Activated CD4-positive, alpha-beta T cell treated with anti-CD3 and anti-CD28 coated beads, Interleukin-2, amount 10 ng/mL, durations not matched to agents 24 days and 14 days (primary cell): ENCODE data around the gene CBR4. TPM values are rescaled to one million over a fixed set of nuclear protein-coding genes. Genes with fewer than 3 reads are reported as not detected.
A peak's percentile ranks its signal among the peaks of the same experiment; 100 is the strongest.
"Not testable (repeated sequence)": the region's sequence is repeated elsewhere in the genome, so short reads cannot be mapped to it uniquely, and the experiment has no call there.

Experiments
- DNase-seq: peaks from one replicate; pipeline ENCODE4 v3.0.0; 2022
- H3K27ac Mint-ChIP-seq: one replicate; pipeline ENCODE4 v1.8.0; 2022; ENCODE audit warnings: mild to moderate bottlenecking, mixed read lengths
- H3K27me3 Mint-ChIP-seq: one replicate; pipeline ENCODE4 v1.8.0; 2022; ENCODE audit warnings: mixed read lengths
- H3K36me3 Mint-ChIP-seq: one replicate; pipeline ENCODE4 v1.8.0; 2022; ENCODE audit warnings: low read depth, mild to moderate bottlenecking, mixed read lengths
- H3K4me1 Mint-ChIP-seq: one replicate; pipeline ENCODE4 v1.8.0; 2021; ENCODE audit warnings: mixed read lengths
- H3K4me3 Mint-ChIP-seq: one replicate; pipeline ENCODE4 v1.8.0; 2022; ENCODE audit warnings: mild to moderate bottlenecking, moderate library complexity, mixed read lengths
- H3K9me3 Mint-ChIP-seq: one replicate; pipeline ENCODE4 v1.8.0; 2021; ENCODE audit warnings: mixed read lengths
- intact Hi-C: fragments of 100-400 bp; cut with micrococcal nuclease; formaldehyde crosslinking; loops from one replicate; pipeline ENCODE4 v1.15.1; 2023
- total RNA-seq: library from RNA; stranded (reverse); gene quantifications from 2 replicates; pipeline ENCODE4 v1.2.3, GENCODE V29; 2022

Gene CBR4
- total RNA-seq, 1 donor from 2014 or later: 22.8 TPM

- H3K36me3 Mint-ChIP-seq: peaks cover 8% of the 10 kb centered on the region
- peaks cover 5% of the 10 kb centered on the region for H3K4me1 Mint-ChIP-seq
- H3K27ac Mint-ChIP-seq: no peak overlapping the region
- H3K9me3 Mint-ChIP-seq: no peaks in the 10 kb centered on the region
- no peak overlapping the region for H3K4me3 Mint-ChIP-seq
- H3K27me3 Mint-ChIP-seq: no peaks in the 10 kb centered on the region
- DNase-seq: no peak
- intact Hi-C loops: loop anchor here (5.0 kb wide), 1 partner anchor 492 kb away; no protein-coding TSS in a partner anchor
Measured at GRCh38 chr4:168994958-168995357, 15.1 kb downstream of the CBR4 start.

- Mint-ChIP-seq H3K4me3 (no peak overlapping the region), H3K36me3 (peaks cover 4% of the 10 kb centered on the region), H3K27ac (no peak overlapping the region), H3K4me1 (peaks cover 2% of the 10 kb centered on the region), H3K9me3 (no peaks in the 10 kb centered on the region), H3K27me3 (no peaks in the 10 kb centered on the region)
- DNase-seq: no peak
- intact Hi-C loops: no loop called here
Measured at GRCh38 chr4:168993714-168994510, 16.1 kb downstream of the CBR4 start.

DNA sequence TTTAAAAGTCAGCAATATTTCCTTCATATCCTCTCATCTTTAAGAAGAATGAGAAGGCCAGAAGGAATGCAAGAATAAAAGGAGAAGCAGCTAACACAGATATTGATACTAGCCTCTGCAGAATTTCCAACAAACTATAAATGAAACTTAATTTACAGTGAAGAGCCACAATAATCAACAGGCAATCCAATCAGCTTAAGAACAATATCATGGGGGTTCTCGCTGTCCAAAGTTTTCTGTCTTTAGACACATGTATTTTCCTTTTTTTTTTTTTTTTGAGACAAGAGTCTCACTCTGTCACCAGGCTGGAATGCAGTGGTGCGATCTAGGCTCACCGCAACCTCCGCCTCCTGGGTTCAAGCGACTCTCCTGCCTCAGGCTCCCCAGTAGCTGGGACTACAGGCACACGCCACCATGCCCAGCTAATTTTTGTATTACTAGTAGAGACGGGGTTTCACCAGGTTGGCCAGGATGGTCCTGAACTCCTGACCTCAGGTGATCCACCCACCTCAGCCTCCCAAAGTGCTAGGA lies 17.0 kb downstream of the CBR4 start:
- H3K36me3 Mint-ChIP-seq, H3K27me3 Mint-ChIP-seq, H3K4me3 Mint-ChIP-seq, intact Hi-C loops, H3K27ac Mint-ChIP-seq, H3K9me3 Mint-ChIP-seq, DNase-seq, H3K4me1 Mint-ChIP-seq: not testable (repeated sequence)

DNA sequence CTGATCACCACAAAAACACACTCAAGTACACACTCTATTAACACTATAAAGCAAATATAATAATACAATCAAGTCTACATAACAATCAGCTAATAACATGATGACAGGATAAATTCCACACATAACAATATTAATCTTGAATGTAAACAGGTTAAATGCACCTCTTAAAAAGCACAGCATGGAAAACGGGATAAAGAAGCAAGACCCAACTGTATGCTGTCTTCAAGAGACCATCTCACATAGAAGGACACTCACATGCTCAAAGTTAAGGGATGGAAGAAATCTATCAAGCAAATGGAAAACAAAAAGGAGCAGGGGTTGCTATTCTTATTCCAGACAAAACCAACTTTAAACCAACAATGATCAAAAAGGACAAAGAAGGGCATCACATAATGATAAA lies 28.1 kb downstream of the CBR4 start:
- no peaks in the 10 kb centered on the region for H3K4me1 Mint-ChIP-seq
- intact Hi-C loops: no loop called here
- peaks cover 48% of the 10 kb centered on the region for H3K36me3 Mint-ChIP-seq
- H3K4me3 Mint-ChIP-seq: no peak overlapping the region
- no peak overlapping the region for H3K27ac Mint-ChIP-seq
- no peak for DNase-seq
- H3K27me3 Mint-ChIP-seq: no peaks in the 10 kb centered on the region
- H3K9me3 Mint-ChIP-seq: peaks cover 14% of the 10 kb centered on the region

DNA sequence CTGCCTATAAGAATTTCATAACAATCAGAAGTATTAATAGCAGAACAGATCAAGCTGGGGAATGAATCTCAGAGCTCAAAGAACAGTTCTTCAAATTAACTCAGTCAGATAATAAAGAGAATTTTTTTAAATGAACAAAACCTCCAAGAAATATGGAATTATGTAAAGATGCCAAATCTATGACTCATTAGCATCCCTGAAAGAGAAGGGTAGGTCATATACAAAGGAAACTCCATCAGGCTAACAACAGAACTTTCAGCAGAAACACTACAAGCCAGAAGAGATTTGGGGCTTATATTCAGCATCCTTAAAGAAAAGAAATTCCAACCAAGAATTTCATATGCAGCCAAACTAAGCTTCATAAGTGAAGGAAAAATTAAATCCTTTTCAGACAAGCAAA lies 28.6 kb downstream of the CBR4 start:
- intact Hi-C loops: no loop called here
- no peak for DNase-seq
- Mint-ChIP-seq H3K4me3 (no peak overlapping the region), H3K9me3 (peaks cover 14% of the 10 kb centered on the region), H3K27ac (no peak overlapping the region), H3K36me3 (peaks cover 48% of the 10 kb centered on the region), H3K4me1 (no peaks in the 10 kb centered on the region), H3K27me3 (no peaks in the 10 kb centered on the region)

DNA sequence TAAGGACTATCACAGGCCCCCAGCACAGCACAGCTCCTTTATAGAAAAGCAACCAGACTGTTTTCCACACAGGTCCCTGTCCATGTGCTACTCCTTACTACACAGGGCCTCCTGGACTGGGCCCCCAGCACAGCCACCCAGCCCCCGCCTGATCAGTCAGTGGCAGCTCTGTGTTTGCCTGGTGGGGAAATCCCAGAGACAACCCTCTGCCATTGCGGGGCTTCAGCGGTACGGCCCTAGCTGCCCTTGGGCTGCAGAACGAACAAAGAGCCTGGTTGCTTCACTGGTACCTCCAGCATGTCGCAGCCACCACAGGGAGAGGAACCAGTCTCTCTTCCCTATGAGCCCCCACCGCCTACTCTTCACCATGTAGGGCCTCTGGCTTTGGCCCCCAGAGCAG lies 30.7 kb downstream of the CBR4 start:
- peaks cover 18% of the 10 kb centered on the region for H3K9me3 Mint-ChIP-seq
- no peaks in the 10 kb centered on the region for H3K4me1 Mint-ChIP-seq
- no peak for DNase-seq
- no peaks in the 10 kb centered on the region for H3K27me3 Mint-ChIP-seq
- H3K36me3 Mint-ChIP-seq: peaks cover 35% of the 10 kb centered on the region
- intact Hi-C loops: no loop called here
- H3K4me3 Mint-ChIP-seq: no peak overlapping the region
- H3K27ac Mint-ChIP-seq: no peak overlapping the region

DNA sequence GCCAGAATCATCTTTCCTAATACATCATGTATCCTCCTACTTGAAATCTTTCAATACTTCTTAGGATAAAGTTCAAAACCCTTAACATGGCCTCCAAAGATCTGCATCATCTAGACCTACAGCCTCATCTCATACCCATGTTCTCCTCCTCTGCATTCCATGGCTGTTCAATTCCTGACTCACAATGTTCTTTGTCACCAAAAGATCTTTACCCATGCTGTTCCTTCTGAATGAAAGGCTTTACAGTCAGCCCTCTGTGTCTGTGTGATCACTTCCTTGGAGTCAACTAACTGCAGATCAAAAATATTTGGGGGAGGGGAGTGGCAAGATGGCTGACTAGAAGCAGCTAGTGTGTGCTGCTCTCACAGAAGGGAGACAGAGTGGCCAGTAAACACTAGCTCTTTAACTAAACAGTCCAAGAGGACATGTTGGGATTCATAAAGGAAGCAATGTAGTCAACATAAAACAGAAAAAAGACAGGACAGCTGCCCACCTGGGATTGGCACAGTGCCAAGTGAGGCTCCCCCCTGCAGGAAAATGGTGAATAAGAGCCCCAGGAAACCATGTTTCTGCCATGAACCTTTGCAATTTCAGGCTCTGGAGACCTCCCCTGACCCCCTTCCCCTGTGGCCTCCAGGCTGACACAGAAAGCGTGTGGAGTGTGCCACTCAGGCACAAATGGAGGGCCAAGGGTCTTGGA lies 31.9 kb downstream of the CBR4 start:
- no peak overlapping the region for H3K4me3 Mint-ChIP-seq
- H3K4me1 Mint-ChIP-seq: no peaks in the 10 kb centered on the region
- H3K27me3 Mint-ChIP-seq: no peaks in the 10 kb centered on the region
- intact Hi-C loops: no loop called here
- H3K9me3 Mint-ChIP-seq: peaks cover 17% of the 10 kb centered on the region
- no peak for DNase-seq
- H3K36me3 Mint-ChIP-seq: peaks cover 28% of the 10 kb centered on the region
- no peak overlapping the region for H3K27ac Mint-ChIP-seq

GRCh38 chr4:168972596-168972995 lies 37.5 kb downstream of the CBR4 start:
- no peak overlapping the region for H3K4me3 Mint-ChIP-seq
- H3K27me3 Mint-ChIP-seq: no peaks in the 10 kb centered on the region
- no peak for DNase-seq
- H3K27ac Mint-ChIP-seq: no peak overlapping the region
- peaks cover 13% of the 10 kb centered on the region for H3K9me3 Mint-ChIP-seq
- H3K36me3 Mint-ChIP-seq: peaks cover 2% of the 10 kb centered on the region
- no peaks in the 10 kb centered on the region for H3K4me1 Mint-ChIP-seq
- intact Hi-C loops: no loop called here

GRCh38 chr4:168960716-168961115 lies 49.3 kb downstream of the CBR4 start:
- Mint-ChIP-seq H3K9me3 (peaks cover 8% of the 10 kb centered on the region), H3K36me3 (no peaks in the 10 kb centered on the region), H3K4me1 (no peaks in the 10 kb centered on the region), H3K27me3 (no peaks in the 10 kb centered on the region), H3K4me3 (no peak overlapping the region), H3K27ac (no peak overlapping the region)
- no peak for DNase-seq
- intact Hi-C loops: no loop called here

GRCh38 chr4:168955674-168956073 lies 54.4 kb downstream of the CBR4 start:
- Mint-ChIP-seq H3K4me3 (no peak overlapping the region), H3K27ac (no peak overlapping the region), H3K27me3 (no peaks in the 10 kb centered on the region), H3K36me3 (no peaks in the 10 kb centered on the region), H3K4me1 (no peaks in the 10 kb centered on the region), H3K9me3 (peaks cover 10% of the 10 kb centered on the region)
- intact Hi-C loops: no loop called here
- DNase-seq: no peak

GRCh38 chr4:168952821-168953246 lies 57.2 kb downstream of the CBR4 start:
- H3K27ac Mint-ChIP-seq, H3K4me3 Mint-ChIP-seq, DNase-seq, H3K27me3 Mint-ChIP-seq, H3K4me1 Mint-ChIP-seq, H3K36me3 Mint-ChIP-seq, intact Hi-C loops: not testable (repeated sequence)
- H3K9me3 Mint-ChIP-seq: peaks cover 14% of the 10 kb centered on the region

DNA sequence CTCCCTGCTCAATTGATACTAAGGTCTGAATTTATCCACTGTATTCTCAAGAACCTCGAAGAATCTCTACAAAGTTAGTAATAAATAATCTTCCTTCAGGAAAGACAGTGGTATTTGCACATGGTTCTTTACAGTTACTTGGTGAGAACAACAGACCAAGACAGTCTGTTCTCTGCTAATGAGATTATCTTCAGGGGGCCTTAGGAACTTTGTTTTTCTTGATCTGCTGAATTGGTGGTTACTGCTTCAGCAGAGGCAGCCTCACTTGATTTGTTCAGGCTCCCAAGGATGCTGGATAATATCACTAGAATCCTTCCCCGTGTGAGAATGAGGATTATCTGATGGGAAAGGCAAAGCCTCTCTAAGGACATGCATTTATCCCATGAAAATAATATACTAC lies 64.8 kb downstream of the CBR4 start:
- DNase-seq: no peak
- Mint-ChIP-seq H3K27ac (no peak overlapping the region), H3K4me1 (no peaks in the 10 kb centered on the region), H3K36me3 (no peaks in the 10 kb centered on the region), H3K4me3 (no peak overlapping the region), H3K9me3 (peaks cover 4% of the 10 kb centered on the region), H3K27me3 (peaks cover 10% of the 10 kb centered on the region)
- intact Hi-C loops: no loop called here

- peak; percentile 62 for DNase-seq
- intact Hi-C loops: no loop called here
- H3K27me3 Mint-ChIP-seq: peaks cover 2% of the 10 kb centered on the region
- peaks cover 3% of the 10 kb centered on the region for H3K9me3 Mint-ChIP-seq
- no peaks in the 10 kb centered on the region for H3K36me3 Mint-ChIP-seq
- H3K4me3 Mint-ChIP-seq: no peak overlapping the region
- no peaks in the 10 kb centered on the region for H3K4me1 Mint-ChIP-seq
- no peak overlapping the region for H3K27ac Mint-ChIP-seq
Measured at GRCh38 chr4:168942985-168943384, 67.1 kb downstream of the CBR4 start.
